Uterus (tissue), 4 donors: Measurements from ENCODE around the gene NRXN3. TPM values are rescaled to one million over a fixed set of nuclear protein-coding genes. Genes with fewer than 3 reads are reported as not detected.

ENCODE experiments used
- DNase-seq, 2 donors: peaks; one replicate each; pipeline ENCODE4 v3.0.0-alpha.2; 2019 to 2020
- H3K27ac ChIP-seq, 2 donors: fragments of 200-600 bp; sonication (generic); 1 replicate in 1 of 2; 2 replicates in 1 of 2; pipeline ENCODE4 v1.5.1; 2016 to 2018
- H3K27me3 ChIP-seq, 2 donors: fragments of 200-600 bp; sonication (generic); one replicate each; pipeline ENCODE4 v1.5.1; 2018 to 2019; ENCODE audit warnings: control low read depth in 1 of 2
- H3K36me3 ChIP-seq, 2 donors: fragments of 200-600 bp; sonication (generic); one replicate each; pipeline ENCODE4 v1.5.1; 2019; ENCODE audit warnings: control low read depth in 1 of 2
- H3K4me1 ChIP-seq, 2 donors: fragments of 200-600 bp; sonication (generic); one replicate each; pipeline ENCODE4 v1.5.1; 2018 to 2019; ENCODE audit warnings: control low read depth in 1 of 2
- H3K4me3 ChIP-seq, 2 donors: fragments of 200-600 bp; sonication (generic); 1 replicate in 1 of 2; 2 replicates in 1 of 2; pipeline ENCODE4 v1.5.1; 2018 to 2019; ENCODE audit warnings: mild to moderate bottlenecking in 1 of 2
- H3K9me3 ChIP-seq, 2 donors: fragments of 200-600 bp; sonication (generic); one replicate each; pipeline ENCODE4 v1.5.1; 2019; ENCODE audit warnings: control low read depth in 1 of 2
- CTCF ChIP-seq, 4 experiments: fragments of 200-600 bp in 2 of 4; fragments of 450-650 bp in 2 of 4; sonication (generic) in 2 of 4; IDR thresholded peaks; one replicate each; pipeline ENCODE4 v1.5.1; 2016 to 2019; ENCODE audit warnings: antibody characterized with exemption in 4 of 4, mild to moderate bottlenecking in 2 of 4, moderate library complexity in 1 of 4
- POLR2A ChIP-seq, 2 donors: fragments of 450-650 bp; IDR thresholded peaks; one replicate each; pipeline ENCODE4 v1.6.1; 2016; ENCODE audit warnings: antibody characterized with exemption in 2 of 2, mild to moderate bottlenecking in 1 of 2, moderate library complexity in 1 of 2
- intact Hi-C: fragments of 100-400 bp; cut with DNase I; formaldehyde crosslinking; loops from one replicate; pipeline ENCODE4 v1.15.1; 2023; ENCODE audit warnings: low total_unique reads
- total RNA-seq, 4 donors: library from RNA; depleted of rRNA in 3 of 4; stranded (reverse); fragments of >200 nt in 3 of 4; gene quantifications; one replicate each; pipeline versions ENCODE4 v1.1.0 to v1.2.4, GENCODE V29; 2014 to 2023
- donor health status: DM: yes; HTN: yes; CAD: no.

NRXN3 gene
- total RNA-seq, 4 donors from 2014 or later, result 2.9 to 17.0 (median 4.4) TPM

DNA sequence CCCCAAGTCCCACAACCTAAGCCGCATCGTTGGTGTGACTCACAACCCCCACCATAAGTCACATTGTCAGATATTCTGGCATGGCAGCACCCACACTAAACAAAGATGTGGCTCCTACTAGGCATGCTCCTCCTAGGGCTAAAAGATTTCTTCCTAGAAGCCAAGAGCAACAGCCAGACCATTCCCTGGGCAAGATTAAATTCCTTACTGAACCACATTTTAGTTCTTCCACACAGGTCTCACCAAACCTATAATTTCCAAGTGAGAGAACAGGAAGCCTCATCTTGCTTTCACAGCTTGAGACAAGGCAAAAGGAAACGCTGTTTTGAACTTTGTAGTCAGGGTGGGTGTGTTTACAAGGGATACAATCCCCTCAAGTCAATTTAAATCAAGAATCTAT, 1408.3 kb downstream of the NRXN3 start:
- TF ChIP-seq POLR2A (IDR thresholded peaks at IDR 0.05) (no peak), CTCF (IDR thresholded peaks at IDR 0.05) (no peak)
- Histone ChIP-seq H3K4me1 (no peaks in the 10 kb centered on the region), H3K36me3 (no peaks in the 10 kb centered on the region), H3K4me3 (no peak overlapping the region), H3K27me3 (no peaks in the 10 kb centered on the region), H3K27ac (no peak overlapping the region), H3K9me3 (no peaks in the 10 kb centered on the region)
- intact Hi-C loops, result no loop called here
- DNase-seq, result no peak

- no peak overlapping the region for H3K27ac ChIP-seq
- no peak overlapping the region for H3K4me3 ChIP-seq
- no peaks in the 10 kb centered on the region for H3K9me3 ChIP-seq
- H3K36me3 ChIP-seq, result no peaks in the 10 kb centered on the region
- no peak for DNase-seq
- no peaks in the 10 kb centered on the region for H3K4me1 ChIP-seq
- H3K27me3 ChIP-seq, result no peaks in the 10 kb centered on the region
- intact Hi-C loops, result no loop called here
- TF ChIP-seq CTCF (IDR thresholded peaks at IDR 0.05) (no peak), POLR2A (IDR thresholded peaks at IDR 0.05) (no peak)
These were observed 1410.2 kb downstream of the NRXN3 start for GRCh38 chr14:79580414-79580813.

- no peaks in the 10 kb centered on the region for H3K36me3 ChIP-seq
- H3K4me3 ChIP-seq, result no peak overlapping the region
- H3K27me3 ChIP-seq, result no peaks in the 10 kb centered on the region
- H3K4me1 ChIP-seq, result no peaks in the 10 kb centered on the region
- no peak for DNase-seq
- H3K27ac ChIP-seq, result no peak overlapping the region
- intact Hi-C loops, result no loop called here
- TF ChIP-seq CTCF (IDR thresholded peaks at IDR 0.05), result no peak
- no peak for TF ChIP-seq POLR2A (IDR thresholded peaks at IDR 0.05)
- H3K9me3 ChIP-seq, result no peaks in the 10 kb centered on the region
These were observed 1410.7 kb downstream of the NRXN3 start for GRCh38 chr14:79580906-79581305.

DNA sequence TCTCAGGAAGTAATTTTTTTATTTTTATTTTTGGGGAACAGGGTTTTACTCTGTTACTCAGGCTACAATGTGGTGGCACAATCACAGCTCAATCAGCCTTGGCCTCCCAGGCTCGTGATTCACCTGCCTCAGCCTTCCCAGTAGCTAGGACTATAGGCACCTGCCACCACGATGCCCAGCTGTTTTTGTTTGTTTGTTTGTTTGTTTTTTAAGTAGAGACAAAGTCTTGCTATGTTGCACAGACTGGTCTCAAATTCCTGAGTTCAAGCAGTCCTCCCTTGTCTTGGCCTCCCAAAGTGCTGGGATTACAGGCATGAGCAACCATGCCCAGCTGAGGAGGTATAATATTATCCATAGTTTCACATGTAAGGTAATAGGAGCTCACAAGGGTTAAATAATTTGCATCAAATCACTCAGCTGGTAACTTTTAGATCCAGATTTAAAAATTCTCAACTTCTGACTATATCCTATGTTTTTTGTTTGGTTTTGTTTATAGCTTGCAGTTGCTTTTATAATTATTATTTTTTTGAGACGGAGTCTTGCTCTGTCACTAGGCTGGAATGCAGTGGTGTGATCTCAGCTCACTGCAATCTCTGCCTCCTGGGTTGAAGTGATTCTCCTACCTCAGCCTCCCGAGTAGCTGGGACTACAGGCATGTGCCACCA, 1411.9 kb downstream of the NRXN3 start:
- TF ChIP-seq POLR2A (IDR thresholded peaks at IDR 0.05) (no peak), CTCF (IDR thresholded peaks at IDR 0.05) (no peak)
- Histone ChIP-seq H3K27ac (no peak overlapping the region), H3K4me1 (no peaks in the 10 kb centered on the region), H3K9me3 (no peaks in the 10 kb centered on the region), H3K27me3 (no peaks in the 10 kb centered on the region), H3K4me3 (no peak overlapping the region), H3K36me3 (no peaks in the 10 kb centered on the region)
- DNase-seq, result no peak
- intact Hi-C loops, result no loop called here

- Histone ChIP-seq H3K27ac (no peak overlapping the region), H3K27me3 (no peaks in the 10 kb centered on the region), H3K4me1 (no peaks in the 10 kb centered on the region), H3K36me3 (no peaks in the 10 kb centered on the region), H3K9me3 (no peaks in the 10 kb centered on the region), H3K4me3 (no peak overlapping the region)
- DNase-seq, result no peak
- intact Hi-C loops, result no loop called here
- TF ChIP-seq POLR2A (IDR thresholded peaks at IDR 0.05), result no peak
- no peak for TF ChIP-seq CTCF (IDR thresholded peaks at IDR 0.05)
These were observed 1413.7 kb downstream of the NRXN3 start for GRCh38 chr14:79583738-79584408.
